Frontal cortex (tissue), 4 donors: ENCODE results near the gene LRP8. TPM values are rescaled to one million over a fixed set of nuclear protein-coding genes. Genes with fewer than 3 reads are reported as not detected.
A peak's percentile ranks its signal among the peaks of the same experiment; 100 is the strongest.

Experiments used
- DNase-seq, 2 donors: peaks; one replicate each; pipeline ENCODE4 v3.0.0; 2012; ENCODE audit warnings: low spot score in 2 of 2
- FAIRE-seq: peaks from 2 replicates; lab custom pipeline; 2012; peaks lifted over from hg19 to GRCh38; lab: Jason Lieb, UNC
- total RNA-seq: library from RNA; depleted of rRNA; stranded (reverse); fragments of >200 nt; gene quantifications from one replicate; pipeline ENCODE4 v1.2.3, GENCODE V29; 2014
- donor health status: control.
- donor health status: control.
- donor health status: control.

Gene LRP8
- 83.6 TPM for total RNA-seq

DNA sequence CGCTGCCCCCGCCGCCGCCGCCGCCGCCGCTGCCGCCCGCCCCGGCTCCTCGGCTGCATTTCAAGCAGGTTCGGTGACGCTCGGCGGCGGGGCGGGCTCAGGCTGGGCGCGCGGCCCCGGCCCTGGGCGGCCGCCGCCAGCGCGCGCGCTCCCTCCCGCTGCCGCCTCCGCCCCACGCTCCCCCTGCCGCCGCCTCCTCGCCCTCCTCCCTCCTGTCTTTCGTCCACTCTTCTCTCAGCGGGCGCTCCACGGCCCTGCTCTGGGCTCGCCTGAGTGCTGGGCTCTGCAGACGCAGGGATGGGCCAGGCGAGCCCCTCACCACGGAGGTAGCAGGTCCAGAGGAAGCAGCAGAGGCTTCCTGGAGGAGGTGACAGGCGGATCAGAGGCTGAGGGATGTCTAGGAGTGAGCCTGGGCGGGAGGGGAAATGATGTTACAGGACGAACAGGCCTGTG is at the start of gene LRP8:
Gene LRP8, minus strand, starts transcription at position 62 of the 453 bp plus-strand sequence. CDS start 158 bp downstream, outside the sequence.
- no peak for FAIRE-seq
- peak; percentile 86 to 89 for DNase-seq

DNA sequence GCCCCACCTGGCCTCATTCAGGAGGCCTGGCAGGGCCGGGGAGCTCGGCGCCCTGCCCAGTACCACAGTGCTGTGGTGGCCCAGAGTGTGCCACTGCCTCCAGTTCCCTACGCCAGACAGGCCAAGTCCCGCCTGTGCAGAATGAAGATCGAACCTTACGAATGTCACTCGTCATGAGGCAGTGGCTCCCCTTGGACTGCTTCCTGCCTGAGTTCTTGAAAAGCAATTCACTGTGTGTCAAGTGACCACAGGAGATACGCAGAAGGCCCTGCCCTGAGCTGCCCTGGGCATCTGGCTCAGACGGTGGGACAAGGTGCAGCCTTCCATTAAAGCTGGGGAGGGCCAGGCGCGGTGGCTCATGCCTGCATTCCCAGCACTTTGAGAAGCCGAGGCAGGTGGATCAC is 49.6 kb upstream of the LRP8 start:
- no peak for DNase-seq
- no peak for FAIRE-seq

DNA sequence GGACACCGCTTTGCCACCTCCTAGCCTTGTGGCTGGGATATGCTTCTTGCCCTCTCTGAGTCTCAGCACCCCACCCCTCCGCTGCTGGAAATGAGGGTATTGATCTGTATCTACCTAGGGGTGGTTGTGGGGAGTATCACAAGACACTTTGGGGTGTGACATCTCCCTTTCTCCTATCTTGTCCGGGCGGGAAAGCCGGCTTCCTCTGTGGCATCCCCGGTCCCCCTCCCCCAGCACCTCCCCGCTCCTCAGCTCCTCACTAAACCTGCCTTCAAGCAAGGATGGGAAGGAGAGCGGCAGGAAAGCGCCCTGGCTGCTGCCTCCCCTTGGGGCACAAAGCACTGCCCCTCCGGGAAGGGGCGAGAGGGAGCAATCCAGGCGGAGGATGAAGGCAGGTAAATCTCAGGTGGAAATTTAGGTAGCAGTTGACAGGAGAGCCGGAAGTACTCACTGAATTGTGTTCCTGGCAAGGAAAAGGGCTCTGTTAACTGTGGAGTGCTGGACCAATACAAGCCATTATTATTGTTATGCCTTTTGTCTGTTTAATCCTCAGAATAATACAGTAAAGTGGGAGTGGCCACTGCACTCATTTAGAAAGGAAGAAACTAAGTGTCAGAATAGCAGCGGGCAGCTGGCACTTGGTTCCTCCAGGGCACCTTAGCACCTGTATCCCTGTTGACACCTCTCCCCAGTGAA is 49.0 kb upstream of the LRP8 start:
- FAIRE-seq (no peak), DNase-seq (no peak)

DNA sequence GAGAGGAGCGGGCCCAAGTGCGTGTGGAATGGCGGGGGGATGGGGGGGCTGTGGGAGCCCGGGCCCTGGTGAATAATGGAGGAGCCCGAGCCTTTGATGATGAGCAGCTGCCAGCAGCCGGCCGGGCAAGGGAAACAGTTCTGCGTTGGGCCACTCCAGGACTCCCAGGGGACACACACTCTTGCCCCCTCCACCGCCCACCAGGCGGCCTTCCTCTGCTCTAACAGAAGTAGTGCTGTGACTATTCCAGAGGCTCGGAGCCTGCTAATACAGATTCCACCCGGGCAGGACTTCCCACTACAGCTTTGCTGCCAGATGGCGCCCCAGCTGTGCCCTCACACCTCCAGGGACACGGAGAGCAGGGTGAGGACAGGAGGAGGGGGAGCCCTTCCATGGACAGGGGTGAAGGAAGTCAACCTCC is 48.2 kb upstream of the LRP8 start:
- FAIRE-seq (no peak), DNase-seq (no peak)

DNA sequence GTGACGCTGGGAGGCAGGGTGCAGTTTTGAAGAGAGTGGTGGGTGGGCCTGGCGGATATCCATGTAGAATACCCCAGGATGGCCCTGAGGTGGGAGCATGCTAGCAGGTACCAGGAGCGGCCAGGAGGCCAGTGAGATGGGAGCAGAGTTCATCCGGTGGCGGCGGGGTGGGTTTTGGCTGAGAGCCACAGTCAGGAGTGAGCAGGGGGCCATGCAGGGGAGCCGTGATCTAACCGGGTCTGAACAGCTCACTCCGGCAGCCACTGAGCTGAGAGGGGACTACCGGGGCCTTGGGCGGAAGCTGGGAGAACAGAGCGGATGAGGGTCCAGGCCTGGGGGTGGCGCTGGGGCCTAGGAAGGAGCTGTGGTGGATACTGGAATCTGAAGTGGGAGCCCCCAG is 47.6 kb upstream of the LRP8 start:
- DNase-seq (no peak), FAIRE-seq (no peak)

DNA sequence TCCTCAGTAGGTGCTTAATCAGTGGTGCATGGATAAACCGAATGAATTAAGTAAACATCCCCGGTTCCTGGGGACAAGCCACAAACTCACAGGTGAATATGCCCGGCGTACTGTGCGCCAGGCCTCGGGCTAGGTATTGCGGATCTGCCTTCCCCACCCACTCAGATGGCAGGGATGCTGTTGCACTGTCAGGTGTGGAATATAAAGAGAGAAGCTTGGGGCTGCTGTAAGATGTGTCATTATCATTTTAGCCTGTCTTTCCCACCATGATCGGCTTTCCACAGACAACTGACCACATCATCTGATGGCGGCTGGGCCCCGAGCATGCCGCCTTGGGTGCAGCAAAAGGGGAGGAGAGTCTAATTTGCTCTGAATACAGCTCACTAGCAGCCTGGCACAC is 45.4 kb upstream of the LRP8 start:
- DNase-seq (no peak), FAIRE-seq (no peak)

DNA sequence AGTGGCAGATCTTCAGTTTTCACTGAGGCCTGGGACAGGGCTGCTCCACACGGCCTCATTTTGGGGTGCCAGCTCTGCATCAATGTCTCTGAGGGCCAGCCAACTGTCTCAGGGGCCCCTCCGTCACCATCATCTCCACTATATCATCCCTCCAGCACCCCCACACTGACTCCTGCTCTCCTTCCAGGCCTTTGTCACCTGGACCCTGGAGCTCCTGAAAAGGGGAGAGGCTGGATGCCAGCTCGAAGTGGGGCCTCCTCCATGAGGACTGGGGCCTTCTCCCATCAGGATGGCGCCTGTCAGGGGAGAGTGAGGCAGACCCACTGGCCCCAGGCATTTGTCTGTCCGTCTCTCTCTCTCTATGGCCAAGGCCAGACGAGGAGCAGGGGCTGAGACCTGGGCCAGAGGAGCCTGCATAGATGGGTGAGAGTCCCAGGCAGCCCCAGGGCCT is 44.7 kb upstream of the LRP8 start:
- FAIRE-seq (no peak), DNase-seq (no peak)

DNA sequence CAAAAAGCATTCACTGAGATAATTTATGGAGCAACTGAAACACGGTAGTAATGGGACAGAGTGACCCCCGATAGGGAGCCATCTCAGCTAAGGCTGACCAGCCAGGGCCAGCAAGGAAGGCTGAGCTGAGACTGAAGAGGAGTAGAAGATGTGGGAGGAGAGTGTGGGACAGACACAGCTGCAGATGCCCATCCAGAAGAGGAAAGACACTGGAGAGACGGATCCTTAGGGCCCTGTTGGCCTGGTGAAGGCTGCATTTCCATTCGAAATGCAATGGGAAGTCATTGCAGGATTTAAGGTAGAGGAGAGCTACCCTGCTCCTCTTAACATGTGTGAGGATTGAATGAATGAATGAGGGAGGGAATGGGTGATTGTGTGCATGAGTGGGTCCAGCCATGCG is 44.0 kb upstream of the LRP8 start:
- FAIRE-seq (no peak), DNase-seq (no peak)

DNA sequence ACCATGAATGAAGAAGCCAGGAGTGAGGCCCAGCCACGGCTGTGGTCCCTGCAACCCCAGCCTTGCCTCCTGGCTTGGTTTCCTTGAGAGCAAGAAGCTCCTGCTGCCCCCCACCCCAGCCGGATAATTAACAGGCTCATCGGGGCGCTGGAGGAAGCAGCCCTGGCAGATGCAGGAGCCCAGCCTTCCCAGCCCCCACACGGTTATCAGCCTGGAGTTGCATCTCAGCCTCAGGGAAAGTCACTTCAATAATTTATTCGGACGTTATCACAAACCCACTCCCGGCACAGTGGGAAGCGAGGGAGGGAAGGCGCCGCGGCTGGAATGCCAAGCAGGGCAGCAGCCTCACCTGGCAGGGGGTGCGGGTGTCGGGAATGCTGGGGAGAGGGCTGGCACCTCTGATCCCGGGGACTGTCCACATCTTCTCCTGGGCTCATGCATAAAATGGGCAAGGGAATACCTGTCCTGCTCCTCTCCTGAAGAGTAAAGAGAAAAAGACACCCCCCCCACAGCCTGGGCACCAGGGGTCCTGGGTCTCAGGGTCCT is 43.3 kb upstream of the LRP8 start:
- DNase-seq (no peak), FAIRE-seq (no peak)

DNA sequence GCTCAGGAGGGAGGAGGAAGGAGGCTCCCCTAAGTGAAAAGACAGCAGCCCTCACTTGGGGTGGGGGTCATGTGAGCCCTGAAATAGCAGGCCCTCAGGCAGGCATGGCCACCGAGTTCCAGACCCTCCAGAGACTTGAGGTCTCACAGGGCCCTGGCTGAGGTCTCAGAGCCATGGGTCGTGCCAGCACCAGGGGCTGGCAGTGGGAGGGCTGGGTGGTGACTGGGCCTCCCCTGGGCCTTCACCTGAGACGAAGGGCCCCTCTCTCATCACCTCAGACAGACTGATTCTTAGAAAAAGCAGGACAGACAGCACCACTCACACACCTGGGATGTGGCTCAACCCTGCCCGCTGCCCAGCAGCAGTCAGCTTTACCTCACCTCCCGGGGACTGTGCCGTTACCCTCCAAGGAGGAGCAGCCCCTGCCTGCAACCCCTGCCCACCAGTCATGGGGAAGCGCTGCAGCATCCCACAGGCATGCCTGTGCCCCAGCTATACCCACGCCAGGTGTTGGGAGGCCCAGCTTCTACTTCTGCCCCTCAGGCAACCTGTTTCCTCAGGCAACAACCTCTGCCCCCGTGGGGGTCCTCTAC is 42.6 kb upstream of the LRP8 start:
- FAIRE-seq: no peak

DNA sequence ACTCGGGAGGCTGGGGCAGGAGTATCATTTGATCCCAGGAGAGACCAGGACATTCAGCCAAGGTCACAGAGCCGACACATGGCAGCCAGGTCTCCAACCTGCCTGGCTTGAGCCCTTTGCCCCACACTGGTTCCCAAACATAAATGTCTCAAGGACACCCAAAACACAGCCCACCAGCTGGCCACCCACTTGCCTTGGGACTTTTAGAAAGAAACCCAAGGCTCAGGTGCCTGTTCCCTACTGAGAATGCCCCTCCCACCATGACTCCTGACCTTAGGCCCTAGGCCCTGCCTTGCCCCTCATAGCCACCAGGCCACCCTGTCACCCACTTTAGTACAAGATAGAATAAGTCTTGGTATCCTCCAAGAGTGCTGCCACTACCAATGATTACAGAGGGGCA is 41.9 kb upstream of the LRP8 start:
- no peak for DNase-seq
- FAIRE-seq: no peak

More for the DNA sequence above, 42.6 kb upstream of the LRP8 start:
- DNase-seq: no peak

DNA sequence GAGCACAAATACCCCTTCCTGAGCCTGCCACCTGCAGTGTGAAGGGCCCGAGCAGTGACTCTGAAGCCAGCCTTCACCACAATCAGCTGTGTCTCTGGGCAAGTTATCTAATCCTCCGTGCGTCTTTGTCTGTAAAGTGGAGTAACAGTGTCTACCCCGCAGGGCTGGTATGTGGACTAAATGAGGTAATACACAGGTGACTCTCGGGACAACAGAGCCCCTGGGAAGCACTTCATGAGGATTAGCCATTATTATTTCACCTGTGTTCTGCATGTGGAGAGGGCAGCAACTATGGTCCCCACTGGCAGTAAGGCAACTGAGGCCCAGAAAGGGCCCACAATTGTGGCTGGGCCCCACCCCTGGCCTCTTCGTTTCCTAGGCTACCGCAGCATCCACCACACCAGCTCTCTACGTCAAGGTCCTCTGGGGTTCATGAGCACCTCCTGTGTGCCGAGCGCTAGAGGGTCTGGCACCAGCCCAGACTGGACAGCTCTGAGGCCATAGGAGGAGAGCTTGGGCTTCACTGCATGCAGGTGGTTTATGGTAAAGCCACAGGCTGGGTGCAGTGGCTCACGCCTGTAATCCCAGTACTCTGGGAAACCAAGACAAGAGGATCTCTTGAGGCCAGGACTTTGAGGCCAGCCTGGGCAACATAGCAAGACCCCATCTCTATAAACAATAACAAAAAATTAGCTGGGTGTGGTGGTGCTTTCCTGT is 41.3 kb upstream of the LRP8 start:
- FAIRE-seq: no peak
- DNase-seq: no peak

DNA sequence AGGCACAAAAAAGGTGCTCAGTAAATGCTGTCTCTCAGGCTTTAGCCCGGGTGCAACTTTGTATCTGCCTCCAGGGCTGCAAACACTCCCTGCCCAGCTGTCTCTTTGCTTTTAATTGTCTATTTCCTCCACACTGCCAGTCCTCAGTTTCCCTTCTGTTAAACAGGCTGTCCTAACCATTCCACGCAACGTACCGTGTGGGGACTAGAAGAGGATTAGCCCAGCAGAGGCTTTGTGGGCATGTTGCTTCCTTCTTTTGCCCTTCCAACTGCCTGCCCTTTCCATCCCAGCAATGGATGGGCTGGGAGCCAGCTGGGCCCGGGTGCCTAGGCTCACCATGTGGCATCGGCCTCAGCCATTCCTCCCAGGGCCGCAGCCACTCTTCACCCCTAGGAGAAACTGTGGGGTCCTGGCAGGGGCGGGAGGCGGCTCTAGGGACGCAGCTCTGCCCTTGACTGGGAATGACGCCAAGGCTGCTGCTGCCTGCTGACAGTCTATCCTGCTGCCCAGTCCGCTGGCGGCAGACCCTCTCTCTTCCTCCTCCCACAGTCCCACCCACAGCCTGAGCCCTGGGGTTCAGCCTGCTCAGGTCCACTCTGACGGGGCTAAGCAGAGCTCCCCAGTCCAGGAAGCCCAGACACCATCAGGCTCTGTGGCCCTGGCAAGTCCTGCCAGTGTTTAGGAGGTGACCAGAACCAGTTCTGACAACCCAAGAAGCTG is 40.6 kb upstream of the LRP8 start:
- no peak for FAIRE-seq
- DNase-seq: no peak

DNA sequence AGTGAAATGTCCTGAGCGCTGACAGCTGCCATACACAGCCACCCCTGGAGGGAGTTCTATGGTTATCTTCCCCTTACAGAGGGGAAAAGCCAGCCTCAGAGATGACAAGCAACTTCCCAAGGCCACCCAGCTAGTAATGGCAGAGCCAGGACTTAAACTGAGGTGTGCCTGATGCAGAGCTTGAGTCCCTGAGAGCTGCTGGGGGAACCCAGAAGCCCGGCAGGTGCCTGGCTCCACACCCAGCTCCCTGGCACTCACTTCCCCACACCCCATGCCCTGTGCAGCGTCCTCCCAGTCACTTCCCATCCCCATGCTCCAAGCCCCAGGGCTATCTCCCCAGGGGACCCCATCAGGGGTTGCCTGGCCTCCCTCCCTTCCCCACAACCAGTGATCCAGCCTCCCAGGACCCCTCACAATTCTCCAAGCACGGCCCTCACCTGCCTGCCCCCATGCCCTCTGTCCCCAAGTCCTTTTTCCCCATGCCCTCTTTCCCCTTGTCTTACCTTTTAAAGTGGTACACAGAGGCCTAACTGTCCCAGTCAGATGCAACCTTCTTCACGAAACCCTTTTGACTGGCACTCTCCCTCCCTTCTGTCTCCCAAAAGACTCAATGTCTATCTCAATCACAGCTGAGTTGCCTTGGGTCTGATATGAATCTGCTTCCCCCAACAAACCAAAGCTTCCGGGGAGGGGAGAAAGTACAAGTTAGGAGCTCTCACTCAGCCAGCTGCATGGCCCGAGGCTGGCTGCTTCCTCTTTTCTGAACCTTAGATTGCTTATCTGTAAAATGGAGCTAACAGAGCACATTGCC is 39.8 kb upstream of the LRP8 start:
- DNase-seq (no peak), FAIRE-seq (no peak)

DNA sequence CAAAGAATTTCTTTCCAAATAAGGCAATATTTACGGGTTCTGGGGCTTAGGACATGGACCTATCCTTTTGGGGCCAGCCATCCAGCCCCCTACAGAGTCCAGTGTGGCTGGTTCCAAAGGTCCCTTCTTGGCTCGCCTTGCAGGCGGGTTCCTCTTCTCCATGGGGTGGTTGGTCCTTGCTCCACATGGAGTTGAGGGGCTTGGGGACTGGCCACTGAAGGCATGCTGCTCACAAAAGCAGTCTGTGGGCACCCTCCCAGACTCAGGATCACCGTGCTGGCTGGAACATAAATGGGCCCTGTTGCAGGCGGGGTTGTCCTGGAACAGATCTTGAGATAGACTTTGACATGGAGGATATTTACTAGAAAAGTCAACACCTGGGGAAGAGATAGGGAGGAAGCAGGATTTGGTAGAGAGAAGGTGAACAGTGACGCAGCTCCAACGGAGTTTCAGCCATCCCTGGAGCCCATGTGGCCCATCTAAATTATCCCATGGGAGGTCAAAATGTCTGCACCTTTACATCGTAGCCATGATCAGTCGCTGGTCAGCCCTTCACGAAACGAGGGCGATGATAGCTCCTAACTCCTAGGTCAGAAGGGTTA is 39.1 kb upstream of the LRP8 start:
- DNase-seq (no peak), FAIRE-seq (no peak)

DNA sequence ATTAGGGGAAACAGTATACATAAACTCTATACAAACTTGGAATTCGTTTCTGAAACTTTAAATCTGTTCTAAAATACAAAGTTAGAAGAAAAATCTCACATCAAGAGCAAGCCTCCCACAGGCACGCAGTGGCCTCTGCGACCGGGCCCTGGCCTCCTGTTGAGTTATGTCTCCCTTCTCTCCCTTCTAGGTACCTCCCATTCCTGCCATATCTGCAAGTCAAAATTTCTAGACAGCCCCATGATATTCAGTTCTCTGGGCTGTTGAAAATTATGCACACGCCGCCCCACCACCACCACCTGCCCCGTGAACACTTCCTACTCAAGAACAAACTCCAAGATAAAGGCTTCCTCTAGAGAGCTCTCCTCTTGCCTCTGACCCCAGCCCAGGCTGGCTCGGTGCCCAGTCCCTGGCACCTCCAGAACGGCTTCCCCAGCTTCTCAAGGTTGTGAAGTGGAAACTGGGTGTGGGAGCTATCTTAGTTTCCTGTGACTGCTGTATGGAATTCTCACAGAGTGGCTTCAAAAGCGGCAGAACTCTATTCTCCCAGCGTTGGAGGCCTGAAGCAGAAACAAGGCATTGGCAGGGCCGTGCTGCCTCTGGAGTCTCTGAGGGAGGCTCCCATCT is 37.7 kb upstream of the LRP8 start:
- FAIRE-seq (no peak), DNase-seq (no peak)

DNA sequence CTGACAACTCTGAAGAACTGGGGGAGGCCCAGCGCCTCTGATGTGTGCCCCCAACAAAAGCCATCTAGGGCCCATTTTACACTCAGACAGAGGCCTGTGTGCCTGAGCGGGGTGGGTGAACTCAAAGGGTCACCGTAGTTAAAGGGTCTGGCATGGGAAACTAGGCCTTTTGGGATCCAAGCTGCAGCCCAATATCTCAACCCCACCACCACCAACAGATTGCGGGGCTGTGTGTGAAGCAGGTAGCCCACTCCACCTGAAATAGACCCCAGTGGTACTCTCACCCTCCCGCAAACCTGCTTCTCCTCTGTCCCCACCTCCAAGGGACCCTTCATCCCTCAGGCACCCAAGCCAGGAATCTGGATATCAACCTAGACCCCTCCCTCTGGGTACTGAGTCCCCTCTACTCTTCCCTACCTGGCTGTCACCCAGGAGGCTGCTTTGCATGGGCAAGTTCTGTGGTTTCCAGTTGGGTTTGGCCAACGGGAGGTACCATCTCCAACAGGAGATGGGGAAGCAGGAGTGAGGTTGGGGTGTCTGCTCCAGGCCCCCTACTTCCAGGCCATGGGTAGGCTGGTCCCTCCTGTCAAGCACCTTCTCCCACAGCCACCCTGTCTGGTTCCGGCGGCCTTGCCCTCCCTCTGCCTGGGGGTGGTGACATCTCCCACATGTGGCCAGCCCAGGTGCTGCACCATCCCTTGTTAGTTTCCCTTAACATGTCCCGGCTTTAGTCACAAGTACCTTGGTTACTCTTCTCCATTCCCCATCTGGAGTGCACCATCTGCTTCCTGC is 35.2 kb upstream of the LRP8 start:
- DNase-seq (no peak), FAIRE-seq (no peak)

DNA sequence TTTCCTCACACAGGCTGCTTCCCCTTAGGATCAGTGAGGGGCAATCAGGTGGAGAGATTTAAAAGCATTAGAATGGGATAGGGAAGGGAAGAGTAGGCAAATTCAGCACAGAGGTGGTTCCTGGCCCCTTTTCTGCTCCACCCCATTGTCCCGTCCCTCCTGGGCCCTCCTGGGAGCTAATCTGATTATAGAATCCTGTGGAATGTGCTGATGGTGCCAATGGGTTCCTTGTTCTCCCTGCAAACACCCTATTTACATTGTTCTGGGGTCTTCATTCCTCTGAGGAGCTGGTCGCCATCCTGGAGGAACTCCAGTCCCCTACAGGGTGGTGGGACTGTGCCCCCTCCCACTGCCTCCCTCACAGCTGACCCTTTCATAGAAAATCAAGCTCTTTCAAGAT is 34.4 kb upstream of the LRP8 start:
- DNase-seq: no peak
- no peak for FAIRE-seq
